Measurements from ENCODE around the gene MDM4.

MDM4 gene

GRCh38 chr1:204505674-204506200 lies 10.5 kb upstream of the MDM4 start:
- TF ChIP-seq CTCF (IDR thresholded peaks at IDR 0.05; ENCODE audit: low read depth, low read length, missing control alignments): no peak
- in situ Hi-C loops (cut with HindIII; ENCODE audit: low sequenced_read_pairs): no loop called here
- DNase-seq (ENCODE audit: low read depth): no peak
- peak overlapping the region; percentile 49 for H3K4me3 ChIP-seq (ENCODE audit: low read depth, low read length)

GRCh38 chr1:204506201-204506968 lies 9.8 kb upstream of the MDM4 start:
- H3K4me3 ChIP-seq (ENCODE audit: low read depth, low read length): peak overlapping the region; percentile 49
- no peak for TF ChIP-seq CTCF (IDR thresholded peaks at IDR 0.05; ENCODE audit: low read depth, low read length, missing control alignments)
- in situ Hi-C loops (cut with HindIII; ENCODE audit: low sequenced_read_pairs): no loop called here

GRCh38 chr1:204506969-204507316 lies 9.3 kb upstream of the MDM4 start:
- peak overlapping the region; percentile 49 for H3K4me3 ChIP-seq (ENCODE audit: low read depth, low read length)
- DNase-seq (ENCODE audit: low read depth): peak; percentile 91
- in situ Hi-C loops (cut with HindIII; ENCODE audit: low sequenced_read_pairs): no loop called here
- TF ChIP-seq CTCF (IDR thresholded peaks at IDR 0.05; ENCODE audit: low read depth, low read length, missing control alignments): no peak

More at GRCh38 chr1:204506201-204506968, 9.8 kb upstream of the MDM4 start:
- DNase-seq (ENCODE audit: low read depth): peak; percentile 82

- H3K4me3 ChIP-seq (ENCODE audit: low read depth, low read length): peak overlapping the region; percentile 49
- no peak for DNase-seq (ENCODE audit: low read depth)
- in situ Hi-C loops (cut with HindIII; ENCODE audit: low sequenced_read_pairs): no loop called here
- TF ChIP-seq CTCF (IDR thresholded peaks at IDR 0.05; ENCODE audit: low read depth, low read length, missing control alignments): no peak
These were observed 8.7 kb upstream of the MDM4 start for GRCh38 chr1:204507317-204508105.

- no peak for TF ChIP-seq CTCF (IDR thresholded peaks at IDR 0.05; ENCODE audit: low read depth, low read length, missing control alignments)
These were observed 7.0 kb upstream of the MDM4 start for GRCh38 chr1:204509186-204509635.

GRCh38 chr1:204511366-204511765 lies 4.8 kb upstream of the MDM4 start:
- no peak for TF ChIP-seq CTCF (IDR thresholded peaks at IDR 0.05; ENCODE audit: low read depth, low read length, missing control alignments)
- no peak for DNase-seq (ENCODE audit: low read depth)
- no peak overlapping the region for H3K4me3 ChIP-seq (ENCODE audit: low read depth, low read length)
- in situ Hi-C loops (cut with HindIII; ENCODE audit: low sequenced_read_pairs): no loop called here

More at GRCh38 chr1:204509186-204509635, 7.0 kb upstream of the MDM4 start:
- DNase-seq (ENCODE audit: low read depth): no peak
- H3K4me3 ChIP-seq (ENCODE audit: low read depth, low read length): no peak overlapping the region
- in situ Hi-C loops (cut with HindIII; ENCODE audit: low sequenced_read_pairs): no loop called here

All from astrocyte of the cerebellum (primary cell).